Stimulated activated CD8-positive, alpha-beta memory T cell treated with anti-CD3 and anti-CD28 coated beads, Interleukin-12 subunit alpha, Interleukin-12 subunit beta, amount 100 ng/mL, for 4 hours (primary cell): ENCODE measurements around the gene PNPLA6.
"Not testable (repeated sequence)": the region's sequence is repeated elsewhere in the genome, so short reads cannot be mapped to it uniquely, and the experiment has no call there.

Experiments
- DNase-seq: peaks from one replicate; pipeline ENCODE4 v3.0.0-alpha.2; 2020; ENCODE audit warnings: low read depth

Gene PNPLA6

DNA sequence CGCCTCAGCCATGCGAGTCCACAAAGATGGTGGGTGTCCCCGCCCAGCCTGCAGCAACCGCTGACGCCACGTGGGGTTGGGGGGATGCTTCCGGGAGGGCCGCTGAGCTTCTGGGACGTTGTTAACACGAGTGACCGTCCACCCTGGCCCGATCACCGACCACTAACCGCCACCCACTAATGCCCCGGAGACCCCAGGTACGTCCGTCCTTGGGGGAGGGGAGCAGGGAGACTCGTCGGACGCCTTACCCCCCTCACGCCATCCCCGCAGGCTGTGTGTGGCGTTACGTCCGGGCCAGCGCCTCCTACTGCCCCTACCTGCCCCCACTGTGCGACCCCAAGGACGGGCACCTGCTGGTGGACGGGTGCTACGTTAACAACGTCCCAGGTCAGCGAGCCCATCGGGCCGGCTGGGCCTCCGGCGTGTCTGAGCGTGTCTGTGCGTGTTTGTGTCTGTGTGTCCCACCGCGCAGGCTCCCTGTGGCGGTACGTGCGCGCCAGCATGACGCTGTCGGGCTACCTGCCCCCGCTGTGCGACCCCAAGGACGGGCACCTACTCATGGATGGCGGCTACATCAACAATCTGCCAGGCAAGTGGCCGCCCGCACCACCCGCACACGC is 21.3 kb downstream of the PNPLA6 start:
- no peak for DNase-seq

DNA sequence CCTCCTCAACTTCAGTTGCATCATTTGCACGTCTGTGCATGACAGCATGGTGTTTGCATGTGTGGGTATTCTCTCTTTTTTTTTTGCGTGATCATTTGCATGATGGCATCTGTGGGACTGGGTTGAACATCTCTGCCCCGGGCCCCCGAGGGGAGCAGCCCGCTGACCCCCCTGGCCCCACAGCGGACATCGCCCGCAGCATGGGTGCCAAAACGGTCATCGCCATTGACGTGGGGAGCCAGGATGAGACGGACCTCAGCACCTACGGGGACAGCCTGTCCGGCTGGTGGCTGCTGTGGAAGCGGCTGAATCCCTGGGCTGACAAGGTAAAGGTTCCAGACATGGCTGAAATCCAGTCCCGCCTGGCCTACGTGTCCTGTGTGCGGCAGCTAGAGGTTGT is 23.1 kb downstream of the PNPLA6 start:
- DNase-seq, result no peak

DNA sequence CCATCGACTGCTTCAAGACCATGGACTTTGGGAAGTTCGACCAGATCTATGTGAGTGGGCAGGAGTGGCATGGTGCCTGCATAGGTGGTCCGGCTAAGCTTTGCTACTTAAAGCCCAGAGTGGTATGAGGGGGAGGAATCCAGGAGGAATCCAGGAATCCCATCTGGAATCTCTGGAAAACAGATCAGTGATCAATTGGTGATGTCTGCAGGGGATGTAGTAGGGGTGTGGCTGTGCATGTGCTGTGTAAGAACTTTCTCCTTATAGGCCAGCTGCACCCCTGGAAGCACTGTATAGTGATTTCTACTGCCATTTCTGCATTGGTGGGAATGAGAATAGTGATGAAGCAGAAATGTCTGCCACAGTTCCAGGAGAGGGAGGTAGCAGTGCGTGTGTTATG is 23.6 kb downstream of the PNPLA6 start:
- DNase-seq, result no peak

DNA sequence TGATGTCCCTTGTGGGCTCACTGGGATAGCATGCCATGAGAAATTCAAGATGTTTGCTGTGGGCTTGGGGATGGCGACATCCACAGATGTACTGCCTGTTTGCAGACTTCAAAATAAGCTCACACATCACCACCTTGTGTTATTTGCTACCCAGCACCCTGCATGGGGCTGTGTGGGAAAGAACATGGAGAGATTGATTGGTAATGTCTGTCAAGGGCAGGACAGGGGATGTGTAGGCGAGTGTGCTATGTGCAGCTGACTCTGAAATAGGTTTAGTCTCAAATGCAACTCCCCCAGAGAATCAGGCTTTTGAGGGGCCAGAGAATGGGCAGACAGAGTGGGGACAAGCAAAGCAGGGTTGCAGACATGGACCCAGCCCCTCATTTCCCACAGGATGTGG is 24.7 kb downstream of the PNPLA6 start:
- no peak for DNase-seq

DNA sequence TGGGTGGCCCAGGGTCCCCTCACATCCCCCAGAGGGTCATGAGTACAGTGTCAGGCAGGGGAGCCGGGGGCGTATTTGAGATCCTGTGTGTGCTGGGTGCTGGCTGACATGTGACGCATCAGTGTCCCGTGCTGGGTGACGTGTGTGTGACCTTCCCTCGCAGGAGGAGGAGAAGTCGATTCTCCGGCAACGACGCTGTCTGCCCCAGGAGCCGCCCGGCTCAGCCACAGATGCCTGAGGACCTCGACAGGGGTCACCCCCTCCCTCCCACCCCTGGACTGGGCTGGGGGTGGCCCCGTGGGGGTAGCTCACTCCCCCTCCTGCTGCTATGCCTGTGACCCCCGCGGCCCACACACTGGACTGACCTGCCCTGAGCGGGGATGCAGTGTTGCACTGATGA is 25.8 kb downstream of the PNPLA6 start:
- DNase-seq, result no peak

DNA sequence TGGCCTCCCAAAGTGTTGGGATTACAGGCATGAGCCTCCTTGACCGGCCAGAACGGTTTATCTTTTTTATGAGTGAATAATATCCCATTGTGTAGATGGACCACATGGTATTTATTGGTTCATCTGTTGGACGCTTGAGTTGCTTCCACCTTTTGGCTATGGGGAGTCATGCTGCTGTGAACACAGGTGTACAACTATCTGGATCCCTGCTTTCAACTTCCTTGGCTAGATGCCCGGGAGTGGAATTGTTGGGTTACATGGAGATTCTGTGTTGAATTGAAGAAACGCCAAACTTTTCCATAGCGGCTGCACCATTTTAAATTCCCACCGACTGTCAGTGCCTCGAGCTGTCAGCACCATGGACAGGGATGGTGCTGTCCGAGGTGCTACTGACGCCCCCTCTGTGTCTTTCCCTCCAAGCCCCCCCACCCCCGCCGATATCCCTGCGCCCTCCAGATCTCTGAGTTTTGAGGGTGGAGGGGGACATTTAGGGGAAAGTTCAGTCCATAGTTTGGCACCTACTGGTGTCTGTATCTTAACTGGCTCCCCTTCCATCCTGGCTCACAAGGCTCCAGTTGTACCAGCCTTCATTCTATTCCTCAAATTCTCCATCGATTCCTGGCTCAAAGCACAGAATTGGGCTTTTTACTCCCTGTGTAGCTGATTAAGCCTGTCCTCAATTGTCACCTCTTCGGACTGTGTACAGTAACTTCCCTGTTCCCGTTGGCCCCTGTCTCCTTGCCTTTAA is 27.3 kb downstream of the PNPLA6 start:
- no peak for DNase-seq

DNA sequence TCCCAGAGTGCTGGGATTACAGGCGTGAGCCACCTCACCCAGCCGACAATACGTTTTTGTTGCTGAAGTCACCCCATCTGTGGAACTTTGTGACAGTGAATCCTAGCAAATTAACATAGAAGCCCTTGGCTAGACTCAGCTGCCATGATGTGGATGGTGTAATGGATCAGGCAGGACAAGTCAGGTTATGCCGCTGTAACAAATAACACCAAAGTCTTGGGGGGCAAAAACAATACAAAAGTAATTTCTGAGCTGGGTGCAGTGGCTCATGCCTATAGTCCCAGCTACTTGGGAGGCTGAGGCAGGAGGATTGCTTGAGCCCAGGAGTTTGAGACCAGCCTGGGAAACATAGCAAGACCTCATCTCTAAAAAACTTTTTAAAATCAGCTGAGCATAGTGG is 29.3 kb downstream of the PNPLA6 start:
- DNase-seq, result no peak

DNA sequence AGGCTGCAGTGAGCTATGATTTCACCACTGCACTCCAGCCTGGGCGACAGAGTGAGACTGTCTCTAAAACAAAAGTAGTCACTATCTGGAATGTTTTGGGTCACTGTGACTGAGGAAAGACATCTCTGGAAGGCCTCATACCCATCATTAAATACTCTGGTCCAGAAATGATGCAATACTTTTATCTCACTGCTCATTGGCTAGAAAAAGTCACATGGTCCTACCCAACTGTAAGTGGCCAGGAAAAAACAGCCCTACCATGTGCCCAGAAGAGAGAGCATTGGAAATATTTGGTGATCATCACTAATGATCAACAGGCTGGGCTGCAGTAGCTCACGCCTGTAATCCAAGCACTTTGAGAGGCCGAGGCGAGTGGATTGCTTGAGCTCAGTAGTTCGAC is 29.8 kb downstream of the PNPLA6 start:
- no peak for DNase-seq

DNA sequence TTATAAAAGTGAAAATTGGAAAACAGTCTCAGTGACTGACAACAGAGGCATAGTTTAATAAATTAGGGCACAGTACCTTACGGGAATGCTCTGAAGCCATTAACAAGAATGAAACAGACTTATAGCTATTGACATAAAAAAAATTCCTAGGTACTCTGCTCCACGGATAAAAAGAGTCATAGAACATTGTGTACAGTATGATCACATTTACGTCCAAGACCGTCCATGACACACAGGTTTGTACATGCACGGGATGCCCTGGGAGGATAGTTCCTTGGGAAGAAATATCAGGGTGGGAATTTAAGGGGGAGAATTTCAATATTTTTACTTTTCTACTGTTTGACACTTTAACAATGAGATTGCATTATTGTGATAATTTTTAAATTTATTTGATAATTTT is 35.2 kb downstream of the PNPLA6 start:
- DNase-seq, result no peak

DNA sequence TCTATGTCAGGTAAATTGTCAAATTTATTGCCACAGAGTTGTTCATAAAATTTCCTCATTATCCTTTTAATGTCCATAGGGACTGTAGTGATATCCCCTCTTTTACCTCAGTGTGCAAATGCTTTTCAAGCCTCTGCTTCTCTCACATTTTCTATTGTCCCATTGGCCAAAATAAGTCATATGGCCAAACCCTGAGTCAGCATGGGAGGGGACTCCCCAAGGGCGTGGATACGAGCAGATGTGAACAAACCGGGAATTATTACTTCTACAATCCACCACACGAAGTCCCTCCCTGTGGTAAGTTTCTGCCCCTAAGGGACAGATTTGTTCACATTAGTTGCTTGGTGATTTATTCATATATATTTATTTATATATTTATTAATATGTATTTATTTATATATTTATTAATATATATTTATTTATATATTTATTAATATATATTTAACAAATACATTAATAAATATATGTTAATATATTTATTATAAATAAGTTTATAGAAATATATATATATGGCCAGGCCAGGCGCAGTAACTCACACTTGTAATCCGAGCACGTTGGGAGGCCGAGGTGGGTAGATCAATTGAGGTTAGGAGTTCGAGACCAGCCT is 40.0 kb downstream of the PNPLA6 start:
- no peak for DNase-seq

DNA sequence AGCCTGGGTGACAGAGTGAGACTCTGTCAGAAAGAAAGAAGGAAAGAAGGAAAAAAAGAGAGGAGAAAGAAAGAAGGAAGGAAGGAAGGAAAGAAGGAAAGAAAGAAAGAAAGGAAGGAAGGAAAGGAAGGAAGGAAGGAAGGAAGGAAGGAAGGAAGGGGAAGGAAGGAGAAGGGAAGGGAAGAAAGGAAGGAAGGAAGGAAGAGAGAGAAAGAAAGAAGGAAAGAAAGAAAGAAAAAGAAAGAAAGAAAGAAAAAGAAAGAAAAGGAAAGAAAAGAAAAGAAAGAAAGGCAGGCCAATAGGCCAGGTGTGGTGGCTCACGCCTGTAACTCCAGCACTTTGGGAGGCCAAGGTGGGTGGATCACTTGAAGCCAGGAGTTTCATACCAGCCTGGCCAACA is 41.9 kb downstream of the PNPLA6 start:
- DNase-seq, result not testable (repeated sequence)

DNA sequence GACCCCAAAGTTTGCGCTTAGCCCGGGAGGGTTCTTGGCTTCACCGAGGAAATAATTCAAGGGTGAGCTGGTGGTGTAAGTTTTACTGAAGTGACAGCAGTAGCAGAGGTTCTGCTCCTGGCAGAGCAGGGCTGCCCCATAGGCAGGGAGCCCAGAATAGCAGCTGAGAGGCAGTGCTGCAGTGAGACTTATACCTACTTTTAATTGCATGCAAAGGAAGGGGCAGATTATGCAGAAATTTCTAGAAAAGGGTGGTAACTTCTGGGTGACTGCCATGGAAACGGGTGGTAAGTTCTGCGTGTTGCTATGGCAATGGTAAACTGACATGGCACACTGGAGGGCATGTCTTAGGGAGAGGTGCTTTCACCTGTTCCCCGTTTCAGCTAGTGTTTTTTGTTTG is 42.6 kb downstream of the PNPLA6 start:
- no peak for DNase-seq

DNA sequence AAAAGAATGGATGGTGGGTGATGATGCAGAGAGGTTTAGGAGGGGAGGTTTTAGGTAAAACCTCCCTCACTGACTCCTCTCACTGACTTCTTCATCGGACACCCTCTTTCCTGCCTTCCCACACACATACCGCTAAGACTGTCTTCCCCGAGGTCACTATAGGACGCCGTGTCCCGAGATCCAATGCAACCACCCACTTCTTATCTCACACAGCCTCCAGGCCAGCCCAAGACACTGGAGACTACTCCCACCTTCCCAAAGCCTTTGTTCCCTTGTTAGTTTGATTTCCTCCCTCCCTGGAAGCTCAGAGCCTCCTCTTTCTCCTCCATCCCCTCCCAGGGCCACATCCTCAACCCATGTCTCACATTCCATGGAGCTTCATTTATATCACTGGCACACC is 43.7 kb downstream of the PNPLA6 start:
- no peak for DNase-seq

DNA sequence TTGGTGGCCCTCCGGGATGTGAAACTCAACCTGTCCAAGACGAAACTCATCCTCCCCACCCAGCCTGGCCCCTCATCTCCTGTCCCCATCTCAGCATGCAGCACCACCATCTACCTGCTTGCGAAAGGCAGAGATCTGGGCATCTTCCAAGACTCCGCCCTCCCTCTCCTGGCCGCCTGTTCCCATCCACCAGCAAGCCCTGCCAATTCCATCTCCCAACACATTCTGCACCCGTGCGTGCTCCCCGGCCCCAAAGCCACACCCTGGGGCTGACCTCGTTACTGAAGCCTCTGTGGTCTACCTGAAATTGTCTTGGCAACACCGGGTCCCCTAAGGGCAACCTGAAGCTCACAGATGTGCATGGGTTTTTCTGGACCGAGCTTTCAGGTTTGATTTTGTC is 46.9 kb downstream of the PNPLA6 start:
- DNase-seq, result no peak

DNA sequence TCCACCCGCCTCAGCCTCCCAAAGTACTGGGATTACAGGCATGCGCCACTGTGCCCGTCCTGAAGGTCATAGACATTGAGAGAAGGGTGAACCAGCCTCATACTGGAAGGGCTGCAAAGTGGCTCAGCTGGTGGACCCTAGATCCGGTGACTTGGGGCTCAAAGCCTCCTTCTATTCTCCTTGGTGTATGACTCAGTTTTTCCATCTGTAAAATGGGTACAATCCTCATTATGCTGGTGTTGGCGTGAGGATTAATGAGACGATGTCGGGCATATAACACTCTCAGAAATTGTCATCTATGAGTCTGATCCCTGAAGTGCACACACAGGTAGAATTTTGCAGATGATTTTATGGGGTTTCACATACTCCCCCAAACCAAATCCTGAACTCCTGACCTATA is 54.3 kb downstream of the PNPLA6 start:
- DNase-seq, result no peak

DNA sequence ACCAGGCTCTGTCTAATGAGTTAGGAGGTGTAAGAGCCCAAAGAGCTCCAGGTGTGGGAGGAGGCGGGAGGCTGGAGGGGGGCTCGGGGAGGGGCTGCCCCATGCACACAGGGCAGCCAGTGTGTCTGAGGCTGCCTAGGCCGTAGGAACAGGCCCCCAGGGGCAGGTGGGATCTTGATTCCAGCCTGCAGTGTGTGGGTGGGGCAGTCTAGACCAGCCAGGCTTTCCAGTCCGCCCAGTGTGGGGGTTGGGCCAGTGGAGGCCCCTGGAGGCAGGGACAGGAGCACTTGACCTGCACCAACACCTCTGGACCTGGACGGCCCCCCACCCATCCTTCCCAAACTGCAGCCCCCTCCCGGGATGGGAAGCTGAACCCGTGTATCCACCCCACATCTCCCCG is 54.7 kb downstream of the PNPLA6 start:
- DNase-seq, result no peak

DNA sequence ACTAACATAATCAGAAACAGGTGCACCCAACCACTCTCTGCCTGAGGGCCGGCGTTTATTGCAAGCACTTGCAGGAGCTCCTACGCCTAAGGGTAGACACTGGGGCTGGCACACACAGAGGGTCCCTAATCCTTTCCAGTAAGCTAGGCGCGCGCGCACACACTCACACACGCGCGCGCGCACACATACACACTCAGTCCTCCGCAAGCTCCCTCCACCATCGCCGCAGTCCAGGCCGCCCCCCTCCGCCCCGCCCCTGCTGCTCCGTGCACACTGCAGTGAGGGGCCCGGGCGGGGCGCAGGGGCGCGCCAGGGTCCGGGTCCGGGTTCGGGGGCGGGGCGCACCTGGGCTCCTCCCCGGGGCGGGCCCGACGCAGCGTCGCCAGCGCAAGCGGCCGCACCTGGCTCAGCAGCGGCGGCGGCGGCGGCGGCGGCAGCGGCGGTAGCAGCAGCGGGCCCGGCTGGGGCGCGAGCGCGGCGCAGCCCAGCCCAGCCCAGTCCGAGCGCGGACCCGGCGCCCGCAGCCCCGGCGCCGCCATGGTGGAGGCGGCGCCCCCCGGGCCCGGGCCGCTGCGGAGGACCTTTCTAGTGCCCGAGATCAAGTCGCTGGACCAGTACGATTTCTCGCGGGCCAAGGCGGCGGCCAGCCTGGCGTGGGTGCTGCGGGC is 60.1 kb downstream of the PNPLA6 start, which contains the start of gene CAMSAP3:
Gene CAMSAP3 (plus strand): TSS at position 398 of the 668 bp plus-strand sequence. CDS start 140 bp downstream, at position 538.
- DNase-seq, result peak; percentile 25

DNA sequence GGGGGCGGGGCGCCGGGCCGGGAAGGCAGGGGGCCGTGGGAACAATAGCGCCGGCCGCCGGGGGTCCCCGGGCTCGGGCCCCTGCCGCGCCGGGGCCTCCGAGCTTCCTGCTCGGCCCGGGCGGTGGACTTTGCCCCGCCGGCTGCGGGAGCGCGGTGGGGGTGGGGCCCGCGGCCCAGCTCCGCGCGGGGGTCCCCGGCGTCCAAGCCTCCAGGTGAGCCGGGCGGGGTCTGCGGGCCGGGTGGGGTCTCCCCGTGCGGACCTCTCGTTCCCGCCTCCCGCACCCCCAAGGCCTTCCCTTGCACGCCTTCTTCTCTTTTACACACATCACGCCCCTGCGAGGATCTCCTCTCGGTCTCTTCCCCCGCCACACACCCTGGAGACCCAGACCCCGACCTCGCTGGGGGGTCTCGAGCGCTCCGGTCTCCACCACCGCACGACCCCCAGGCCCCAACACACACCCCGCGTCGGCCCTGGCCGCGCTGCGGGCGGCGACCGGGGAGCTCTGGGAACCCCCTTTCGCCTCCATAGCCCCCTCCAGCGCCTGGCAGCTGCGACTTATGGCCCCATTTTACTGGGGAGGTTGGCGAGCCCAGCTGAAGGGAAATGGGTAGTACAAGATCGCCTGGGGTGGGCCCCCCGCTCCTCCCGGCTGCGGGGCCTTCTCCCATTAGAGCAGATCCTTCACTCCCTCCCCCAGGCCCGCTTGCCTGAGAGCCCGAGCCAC is 60.9 kb downstream of the PNPLA6 start:
- no peak for DNase-seq

DNA sequence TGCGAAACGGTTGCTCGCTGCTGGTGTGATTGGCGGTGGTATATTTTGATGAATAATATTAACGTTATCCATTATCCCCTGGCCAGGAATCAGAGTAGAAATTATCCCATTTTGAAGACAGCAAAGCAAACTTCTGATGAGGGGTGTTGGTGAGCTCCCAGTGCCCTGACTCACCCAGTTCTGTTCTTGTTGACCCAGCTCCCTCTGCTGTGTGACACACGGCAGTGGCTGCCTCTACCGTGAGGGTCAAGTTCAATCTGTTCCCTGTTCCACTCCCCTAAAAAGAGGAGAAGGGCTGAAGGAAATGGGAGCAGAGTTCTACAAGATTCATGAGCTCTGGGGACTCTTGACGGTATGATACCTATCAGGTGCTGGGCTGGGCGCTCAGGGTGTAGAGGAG is 62.2 kb downstream of the PNPLA6 start:
- no peak for DNase-seq

DNA sequence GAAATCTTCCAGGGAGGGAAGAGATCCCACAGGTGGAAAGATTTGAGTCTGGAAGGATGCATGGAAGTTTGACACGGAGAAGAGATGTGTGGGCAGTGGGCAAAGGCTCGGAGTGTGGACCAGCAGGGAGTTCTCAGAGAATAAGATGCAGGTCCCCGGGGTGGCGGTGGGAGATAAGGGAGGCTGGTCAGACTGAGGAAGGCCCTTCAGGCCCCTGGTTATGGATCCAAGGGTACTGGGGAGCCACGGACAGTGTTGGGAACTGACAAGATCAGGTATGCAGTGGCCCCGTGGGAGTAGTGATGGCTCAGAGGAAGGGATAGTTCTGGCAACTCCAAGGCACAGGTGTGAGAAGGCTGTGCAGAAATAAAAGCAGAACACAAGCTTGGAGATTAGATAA is 62.7 kb downstream of the PNPLA6 start:
- no peak for DNase-seq

DNA sequence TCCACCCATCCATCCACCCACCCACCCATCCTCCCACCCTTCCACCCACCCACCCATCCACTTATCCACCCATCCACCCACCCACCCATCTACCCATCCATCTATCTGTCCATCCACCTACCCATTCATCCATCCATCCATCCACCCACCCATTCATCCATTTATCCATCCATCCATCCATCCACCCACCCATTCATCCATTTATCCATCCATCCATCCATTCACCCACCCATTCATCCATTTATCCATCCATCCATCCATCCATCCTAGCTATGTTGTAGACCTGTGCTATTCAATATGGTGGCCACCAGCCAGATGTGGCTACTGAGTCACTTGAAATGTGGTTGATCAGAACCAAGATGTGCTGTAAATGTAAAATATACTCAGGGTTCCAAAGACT is 65.2 kb downstream of the PNPLA6 start:
- no peak for DNase-seq

DNA sequence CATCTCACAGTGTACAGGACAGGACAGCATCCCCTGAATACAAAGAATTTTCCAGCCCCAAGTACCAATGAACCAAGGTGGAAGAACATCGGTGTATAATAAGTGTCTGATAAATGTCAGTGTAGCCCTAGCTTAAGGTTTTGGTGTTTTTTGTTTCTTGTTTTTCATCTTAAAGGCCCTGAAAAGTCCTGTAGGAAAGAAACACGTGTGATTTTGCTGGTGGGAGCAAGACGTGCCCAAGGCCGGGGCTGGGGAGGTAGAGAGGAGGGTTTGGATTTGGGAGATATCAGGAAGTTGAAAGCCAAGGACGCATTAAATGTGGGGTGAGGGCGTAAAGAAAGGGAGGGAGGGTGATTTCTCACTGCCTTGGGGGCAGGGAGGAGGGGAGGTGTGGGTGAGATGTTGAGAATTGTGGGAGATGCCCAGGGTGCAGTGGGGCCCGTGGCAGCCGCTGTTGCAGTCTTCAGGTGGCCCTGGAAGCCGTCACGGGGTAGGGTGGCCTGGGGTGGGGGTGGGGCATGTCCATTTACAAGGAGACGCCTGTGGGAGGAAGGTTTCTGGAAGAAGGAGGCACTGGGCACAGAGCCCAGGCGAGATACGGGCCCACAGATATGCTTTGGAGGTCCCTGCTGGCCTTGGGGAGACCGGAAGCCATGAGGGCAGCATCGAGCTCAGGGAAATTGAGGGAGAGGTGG is 66.9 kb downstream of the PNPLA6 start:
- no peak for DNase-seq
